Gastrocnemius medialis (tissue), 4 donors: Measurements from ENCODE around the gene KRT2.

Experiments used
- POLR2A ChIP-seq, 2 donors: fragments of 450-650 bp; IDR thresholded peaks; one replicate each; pipeline ENCODE4 v1.6.1; 2017; ENCODE audit warnings: antibody characterized with exemption in 2 of 2, mild to moderate bottlenecking in 2 of 2, moderate library complexity in 2 of 2
- TF ChIP-seq, protein P1 (sequence below), 5 experiments: fragments of 450-650 bp in 3 of 5; fragments of 200-600 bp in 2 of 5; sonication (generic) in 2 of 5; IDR thresholded peaks in 4 of 5; conservative IDR thresholded peaks in 1 of 5; 1 replicate in 4 of 5; 2 replicates in 1 of 5; pipeline ENCODE4 v1.5.1; 2016 to 2019; ENCODE audit warnings: antibody characterized with exemption in 5 of 5, mild to moderate bottlenecking in 3 of 5, moderate library complexity in 3 of 5

GRCh38 chr12:52679875-52680274 lies 27.9 kb upstream of the KRT2 start:
- TF ChIP-seq, protein P1, sequence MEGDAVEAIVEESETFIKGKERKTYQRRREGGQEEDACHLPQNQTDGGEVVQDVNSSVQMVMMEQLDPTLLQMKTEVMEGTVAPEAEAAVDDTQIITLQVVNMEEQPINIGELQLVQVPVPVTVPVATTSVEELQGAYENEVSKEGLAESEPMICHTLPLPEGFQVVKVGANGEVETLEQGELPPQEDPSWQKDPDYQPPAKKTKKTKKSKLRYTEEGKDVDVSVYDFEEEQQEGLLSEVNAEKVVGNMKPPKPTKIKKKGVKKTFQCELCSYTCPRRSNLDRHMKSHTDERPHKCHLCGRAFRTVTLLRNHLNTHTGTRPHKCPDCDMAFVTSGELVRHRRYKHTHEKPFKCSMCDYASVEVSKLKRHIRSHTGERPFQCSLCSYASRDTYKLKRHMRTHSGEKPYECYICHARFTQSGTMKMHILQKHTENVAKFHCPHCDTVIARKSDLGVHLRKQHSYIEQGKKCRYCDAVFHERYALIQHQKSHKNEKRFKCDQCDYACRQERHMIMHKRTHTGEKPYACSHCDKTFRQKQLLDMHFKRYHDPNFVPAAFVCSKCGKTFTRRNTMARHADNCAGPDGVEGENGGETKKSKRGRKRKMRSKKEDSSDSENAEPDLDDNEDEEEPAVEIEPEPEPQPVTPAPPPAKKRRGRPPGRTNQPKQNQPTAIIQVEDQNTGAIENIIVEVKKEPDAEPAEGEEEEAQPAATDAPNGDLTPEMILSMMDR (IDR thresholded peaks at IDR 0.05 in 4 of 5, conservative IDR thresholded peaks at IDR 0.05 in 1 of 5), result no peak
- TF ChIP-seq POLR2A (IDR thresholded peaks at IDR 0.05), result no peak
